HUDEP-2 (cell line): ENCODE measurements around the gene DAZL.
A peak's percentile ranks its signal among the peaks of the same experiment; 100 is the strongest.

Experiments used
- DNase-seq, 76 experiments: peaks; one replicate each; lab custom pipeline; 2025; ENCODE audit not compliant: unreplicated experiment in 76 of 76; lab: John Stamatoyannopoulos, UW

Gene DAZL

GRCh38 chr3:16546186-16547010 is 58.8 kb downstream of the DAZL start:
- peak in 59 of 76 experiments; percentile 3 to 73 (median 26) for DNase-seq

GRCh38 chr3:16545413-16546185 is 59.6 kb downstream of the DAZL start:
- no peak for DNase-seq

GRCh38 chr3:16543242-16543864 is 61.9 kb downstream of the DAZL start:
- DNase-seq: no peak

GRCh38 chr3:16538507-16538906 is 66.7 kb downstream of the DAZL start:
- peak in 1 of 76 experiments; percentile 1 for DNase-seq

- DNase-seq: no peak
Measured at GRCh38 chr3:16536996-16537395, 68.2 kb downstream of the DAZL start.
